PFSK-1 (cell line): ENCODE measurements around the gene PLA2G4B.

Experiments used
- FOXP2 ChIP-seq: optimal IDR thresholded peaks from 2 replicates; pipeline ENCODE3; 2011; ENCODE audit warnings: borderline replicate concordance, control low read depth, inconsistent platforms; ENCODE audit not compliant: insufficient read depth; ENCODE audit errors: extremely low read length, extremely low read depth
- POLR2AphosphoS5 ChIP-seq: IDR thresholded peaks from 2 replicates; pipeline ENCODE4 v1.6.1; 2012; ENCODE audit warnings: low read depth, mild to moderate bottlenecking, control low read depth, low read length, moderate library complexity
- SIN3A ChIP-seq: IDR thresholded peaks from 2 replicates; pipeline ENCODE4 v1.6.1; 2012; ENCODE audit warnings: mild to moderate bottlenecking, low read length, moderate library complexity, borderline replicate concordance; ENCODE audit not compliant: insufficient read depth
- TAF1 ChIP-seq: IDR thresholded peaks from 2 replicates; pipeline ENCODE4 v1.6.1; 2012; ENCODE audit warnings: low read length, control low read depth, borderline replicate concordance; ENCODE audit not compliant: insufficient read depth
- TF ChIP-seq, protein P1 (sequence below), 2 experiments: IDR thresholded peaks; 2 replicates each; pipeline versions ENCODE4 v1.6.1 to v1.8.0; 2011 to 2012; ENCODE audit warnings: low read depth in 2 of 2, low read length in 2 of 2, control low read depth in 1 of 2, inconsistent platforms in 1 of 2, mild to moderate bottlenecking in 1 of 2, moderate library complexity in 1 of 2; ENCODE audit not compliant: insufficient read depth in 1 of 2

PLA2G4B gene

DNA sequence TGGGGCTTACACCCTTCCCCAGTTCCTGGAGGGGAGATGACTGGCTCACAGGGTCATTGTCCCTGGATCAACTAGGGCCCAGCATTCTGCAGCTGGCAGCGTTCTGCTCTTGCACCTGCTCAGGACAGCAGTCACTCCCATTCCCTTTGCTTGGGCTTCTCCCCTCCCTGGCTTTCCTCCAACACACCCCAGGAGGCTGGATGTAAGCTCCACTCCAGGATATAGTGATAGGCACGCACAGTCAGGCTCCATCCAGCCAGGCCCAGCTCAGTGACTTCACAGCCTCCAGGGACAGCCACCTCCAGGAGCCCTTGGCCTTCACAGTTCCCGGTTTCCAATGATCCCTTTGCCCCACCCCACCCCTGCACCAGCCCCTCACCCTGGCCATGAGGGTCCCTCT, 53.3 kb downstream of the PLA2G4B start:
- TF ChIP-seq TAF1: no peak
- no peak for TF ChIP-seq SIN3A
- TF ChIP-seq, protein P1, sequence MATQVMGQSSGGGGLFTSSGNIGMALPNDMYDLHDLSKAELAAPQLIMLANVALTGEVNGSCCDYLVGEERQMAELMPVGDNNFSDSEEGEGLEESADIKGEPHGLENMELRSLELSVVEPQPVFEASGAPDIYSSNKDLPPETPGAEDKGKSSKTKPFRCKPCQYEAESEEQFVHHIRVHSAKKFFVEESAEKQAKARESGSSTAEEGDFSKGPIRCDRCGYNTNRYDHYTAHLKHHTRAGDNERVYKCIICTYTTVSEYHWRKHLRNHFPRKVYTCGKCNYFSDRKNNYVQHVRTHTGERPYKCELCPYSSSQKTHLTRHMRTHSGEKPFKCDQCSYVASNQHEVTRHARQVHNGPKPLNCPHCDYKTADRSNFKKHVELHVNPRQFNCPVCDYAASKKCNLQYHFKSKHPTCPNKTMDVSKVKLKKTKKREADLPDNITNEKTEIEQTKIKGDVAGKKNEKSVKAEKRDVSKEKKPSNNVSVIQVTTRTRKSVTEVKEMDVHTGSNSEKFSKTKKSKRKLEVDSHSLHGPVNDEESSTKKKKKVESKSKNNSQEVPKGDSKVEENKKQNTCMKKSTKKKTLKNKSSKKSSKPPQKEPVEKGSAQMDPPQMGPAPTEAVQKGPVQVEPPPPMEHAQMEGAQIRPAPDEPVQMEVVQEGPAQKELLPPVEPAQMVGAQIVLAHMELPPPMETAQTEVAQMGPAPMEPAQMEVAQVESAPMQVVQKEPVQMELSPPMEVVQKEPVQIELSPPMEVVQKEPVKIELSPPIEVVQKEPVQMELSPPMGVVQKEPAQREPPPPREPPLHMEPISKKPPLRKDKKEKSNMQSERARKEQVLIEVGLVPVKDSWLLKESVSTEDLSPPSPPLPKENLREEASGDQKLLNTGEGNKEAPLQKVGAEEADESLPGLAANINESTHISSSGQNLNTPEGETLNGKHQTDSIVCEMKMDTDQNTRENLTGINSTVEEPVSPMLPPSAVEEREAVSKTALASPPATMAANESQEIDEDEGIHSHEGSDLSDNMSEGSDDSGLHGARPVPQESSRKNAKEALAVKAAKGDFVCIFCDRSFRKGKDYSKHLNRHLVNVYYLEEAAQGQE (IDR thresholded peaks at IDR 0.05; ENCODE audit: insufficient read depth in 1 of 2, low read depth in 2 of 2, low read length in 2 of 2): no peak
- no peak for TF ChIP-seq POLR2AphosphoS5
- no peak for TF ChIP-seq FOXP2

DNA sequence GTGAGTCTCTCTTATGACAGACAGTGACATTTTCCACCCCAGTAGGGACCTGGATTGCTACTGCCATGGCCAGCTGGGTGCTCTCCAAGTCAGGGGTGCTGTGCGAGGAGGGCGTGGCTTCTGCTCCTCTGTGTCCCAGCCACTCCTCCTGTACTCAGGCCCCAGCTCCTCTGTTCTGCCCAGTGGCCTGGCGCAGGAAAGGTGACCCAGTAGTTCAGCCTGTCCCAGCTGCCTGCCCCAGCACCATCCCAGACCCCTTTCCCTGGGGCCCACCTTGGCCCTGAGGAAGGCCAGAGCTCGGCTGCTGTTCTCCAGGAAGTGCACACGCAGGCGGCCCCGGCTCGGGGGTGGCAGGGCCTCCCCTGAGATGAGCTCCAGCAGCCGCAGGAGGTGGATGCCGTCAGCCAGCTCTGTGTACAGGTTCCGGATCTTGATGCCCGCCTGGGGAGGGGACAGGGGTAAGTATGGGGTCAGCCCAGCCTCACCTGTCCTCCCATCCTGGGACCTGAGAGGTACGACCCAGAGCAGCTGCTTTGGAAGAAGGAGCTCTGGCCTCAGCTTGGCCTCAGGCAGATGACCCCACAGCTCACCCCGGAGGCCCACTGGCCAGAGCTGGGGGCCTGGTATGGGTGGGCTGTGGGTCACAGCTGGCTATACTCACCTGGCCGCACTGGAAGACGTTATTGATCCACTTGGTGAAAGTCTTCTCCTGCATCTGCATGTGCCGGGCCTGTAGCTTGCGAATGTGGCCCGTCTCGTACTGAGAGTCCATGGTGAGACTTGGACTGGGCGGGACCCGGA, 54.2 kb downstream of the PLA2G4B start:
- TF ChIP-seq SIN3A: no peak
- no peak for TF ChIP-seq FOXP2
- TF ChIP-seq POLR2AphosphoS5: no peak
- no peak for TF ChIP-seq TAF1
- TF ChIP-seq, protein P1 (IDR thresholded peaks at IDR 0.05; ENCODE audit: insufficient read depth in 1 of 2, low read depth in 2 of 2, low read length in 2 of 2): no peak

DNA sequence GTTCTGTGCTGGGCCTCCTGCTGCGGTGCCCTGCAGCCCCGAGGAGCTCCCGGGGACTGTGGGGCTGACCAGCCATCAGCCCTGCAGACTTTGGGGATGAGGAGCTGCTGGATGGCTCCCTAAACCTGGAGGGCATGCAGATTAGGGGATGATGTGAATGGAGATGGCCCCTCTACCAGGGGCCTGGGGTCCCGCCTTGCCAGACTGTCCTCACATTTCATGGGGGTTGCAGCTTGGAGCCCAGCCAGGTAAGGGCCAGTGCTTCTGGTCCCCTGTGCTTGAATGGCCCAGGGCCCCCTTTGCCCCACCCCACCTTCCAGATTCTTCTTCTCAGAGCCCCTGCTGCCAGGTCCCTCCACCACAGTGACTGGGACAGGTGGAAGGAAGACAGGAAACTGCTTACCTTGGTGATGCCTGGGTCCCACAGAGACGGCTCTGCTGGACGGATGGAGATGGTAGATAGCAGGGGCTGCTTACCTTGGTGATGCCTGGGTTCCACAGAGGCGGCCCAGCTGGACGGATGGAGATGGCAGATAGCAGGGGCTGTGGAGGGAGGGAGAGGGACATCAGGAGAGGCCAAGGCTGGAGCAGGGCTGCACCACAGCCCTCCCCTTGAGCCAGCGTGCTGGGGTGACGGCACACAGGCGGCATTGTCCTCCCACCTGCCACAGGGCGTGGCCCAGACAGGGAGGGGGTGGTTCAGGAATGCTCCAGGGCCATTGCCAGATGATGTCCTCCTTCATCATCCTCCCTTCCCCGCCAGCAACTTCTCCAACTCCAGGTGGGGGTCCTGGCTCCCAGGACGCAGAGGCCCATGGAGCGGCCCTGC, 55.0 kb downstream of the PLA2G4B start, which contains the start of gene SPTBN5:
SPTBN5 (minus strand) TSS at position 632 of the 829 bp plus-strand sequence; CDS start at position 76, 556 bp downstream.
- TF ChIP-seq TAF1: no peak

DNA sequence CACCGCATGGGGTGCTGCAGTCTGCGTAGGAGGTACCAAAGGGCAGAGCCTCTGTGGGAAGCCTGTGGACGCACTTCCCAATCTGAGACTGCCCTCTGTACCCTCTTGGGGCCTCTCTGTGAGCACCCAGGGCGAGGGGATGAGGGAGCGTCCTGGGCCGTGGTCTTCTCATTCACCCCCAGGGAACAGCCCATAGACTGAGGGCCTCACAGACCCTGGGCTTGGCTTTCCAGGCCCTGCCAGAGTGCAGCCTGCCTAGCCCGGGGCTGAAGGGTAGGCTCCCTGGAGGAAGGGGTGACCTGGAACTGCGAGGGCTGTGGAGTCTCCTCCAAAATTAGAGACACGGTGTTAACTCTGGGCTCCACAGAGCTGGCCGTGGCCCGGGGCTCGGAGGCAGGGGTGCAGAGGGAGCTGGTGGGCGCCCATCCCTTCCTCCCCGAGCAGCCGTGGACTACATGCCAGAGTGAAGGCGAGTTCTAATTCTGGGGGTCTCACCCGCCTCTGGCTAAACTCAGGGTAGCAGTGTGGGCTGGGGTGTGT, 55.7 kb downstream of the PLA2G4B start:
- TF ChIP-seq, protein P1 (IDR thresholded peaks at IDR 0.05; ENCODE audit: insufficient read depth in 1 of 2, low read depth in 2 of 2, low read length in 2 of 2): no peak
- TF ChIP-seq SIN3A (no peak), POLR2AphosphoS5 (no peak), TAF1 (no peak), FOXP2 (no peak)

DNA sequence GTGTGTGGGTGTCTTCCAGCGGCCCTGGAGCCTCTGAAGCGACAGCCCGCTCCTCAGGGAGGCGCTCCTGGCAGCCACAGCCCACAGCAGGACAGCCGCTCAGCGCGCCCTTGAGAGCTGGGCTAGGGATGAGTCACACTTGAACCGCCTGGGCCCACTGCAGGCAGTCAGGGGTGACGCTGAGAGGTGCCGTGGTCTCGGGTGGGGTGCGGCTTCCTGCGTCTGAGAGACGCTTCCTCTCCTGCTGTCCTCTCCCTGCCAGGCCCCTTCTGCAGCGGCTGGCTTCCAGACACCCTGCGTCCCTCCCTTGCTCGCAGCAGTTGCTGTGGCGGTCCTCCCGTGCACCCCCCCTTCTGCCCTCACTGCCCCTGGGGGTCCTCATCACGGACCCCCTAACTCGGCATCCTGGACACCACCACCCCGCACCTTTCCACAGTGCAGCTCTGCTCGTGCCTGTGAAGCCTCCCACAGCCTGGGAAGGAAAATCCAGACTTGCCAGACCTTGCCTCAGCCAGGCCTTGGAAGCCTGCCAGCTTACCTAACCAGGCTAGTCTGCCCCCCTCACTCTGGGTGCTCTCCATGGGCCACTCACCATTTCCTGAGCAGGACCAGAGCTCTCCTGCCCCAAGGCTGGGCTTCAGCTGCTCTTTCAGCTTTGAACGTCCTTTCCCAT, 56.3 kb downstream of the PLA2G4B start:
- TF ChIP-seq POLR2AphosphoS5 (no peak), TAF1 (no peak), FOXP2 (no peak), SIN3A (no peak)
- TF ChIP-seq, protein P1 (IDR thresholded peaks at IDR 0.05; ENCODE audit: insufficient read depth in 1 of 2, low read depth in 2 of 2, low read length in 2 of 2): no peak
